Stimulated activated CD8-positive, alpha-beta memory T cell treated with anti-CD3 and anti-CD28 coated beads, Interleukin-15, amount 100 ng/mL, for 24 hours (primary cell): ENCODE results near the gene RHOB.

Source experiments
- DNase-seq: peaks from one replicate; pipeline ENCODE4 v3.0.0-alpha.2; 2020; ENCODE audit warnings: low read depth

The RHOB gene

GRCh38 chr2:20475567-20475952 is 28.7 kb downstream of the RHOB start:
- no peak for DNase-seq

- DNase-seq, result no peak
Measured at GRCh38 chr2:20476481-20476880, 29.6 kb downstream of the RHOB start.

GRCh38 chr2:20476950-20477349 is 30.1 kb downstream of the RHOB start:
- no peak for DNase-seq

GRCh38 chr2:20478961-20479360 is 32.1 kb downstream of the RHOB start:
- no peak for DNase-seq

- no peak for DNase-seq
Measured at GRCh38 chr2:20479835-20480234, 33.0 kb downstream of the RHOB start.

- no peak for DNase-seq
Measured at GRCh38 chr2:20480913-20481312, 34.0 kb downstream of the RHOB start.

GRCh38 chr2:20481798-20482405 is 35.0 kb downstream of the RHOB start:
- DNase-seq, result no peak

GRCh38 chr2:20482725-20483124 is 35.9 kb downstream of the RHOB start:
- no peak for DNase-seq

- DNase-seq, result no peak
Measured at GRCh38 chr2:20483194-20483895, 36.5 kb downstream of the RHOB start.

- DNase-seq, result no peak
Measured at GRCh38 chr2:20484034-20484617, 37.3 kb downstream of the RHOB start.

- DNase-seq, result no peak
Measured at GRCh38 chr2:20484810-20485611, 38.1 kb downstream of the RHOB start.

GRCh38 chr2:20485612-20486388 is 38.9 kb downstream of the RHOB start:
- DNase-seq, result no peak

- no peak for DNase-seq
Measured at GRCh38 chr2:20486571-20486970, 39.7 kb downstream of the RHOB start.

- no peak for DNase-seq
Measured at GRCh38 chr2:20487030-20487391, 40.1 kb downstream of the RHOB start.

- DNase-seq, result no peak
Measured at GRCh38 chr2:20487392-20488174, 40.7 kb downstream of the RHOB start.

- no peak for DNase-seq
Measured at GRCh38 chr2:20488201-20488641, 41.3 kb downstream of the RHOB start.

GRCh38 chr2:20488782-20489181 is 41.9 kb downstream of the RHOB start:
- DNase-seq, result no peak

- no peak for DNase-seq
Measured at GRCh38 chr2:20490300-20491181, 43.7 kb downstream of the RHOB start.

- DNase-seq, result no peak
Measured at GRCh38 chr2:20491739-20492531, 45.1 kb downstream of the RHOB start.
